CD4-positive, alpha-beta T cell treated with Interleukin-17A for 1 hour (primary cell): ENCODE data around the gene IQSEC3.
"Not testable (repeated sequence)": the region's sequence is repeated elsewhere in the genome, so short reads cannot be mapped to it uniquely, and the experiment has no call there.

Experiments used
- DNase-seq: peaks from one replicate; pipeline ENCODE4 v3.0.0-alpha.2; 2020

IQSEC3 gene

GRCh38 chr12:53735-54730 is 12.5 kb upstream of the IQSEC3 start:
- DNase-seq = no peak

GRCh38 chr12:54750-55535 is 11.6 kb upstream of the IQSEC3 start:
- no peak for DNase-seq

DNA sequence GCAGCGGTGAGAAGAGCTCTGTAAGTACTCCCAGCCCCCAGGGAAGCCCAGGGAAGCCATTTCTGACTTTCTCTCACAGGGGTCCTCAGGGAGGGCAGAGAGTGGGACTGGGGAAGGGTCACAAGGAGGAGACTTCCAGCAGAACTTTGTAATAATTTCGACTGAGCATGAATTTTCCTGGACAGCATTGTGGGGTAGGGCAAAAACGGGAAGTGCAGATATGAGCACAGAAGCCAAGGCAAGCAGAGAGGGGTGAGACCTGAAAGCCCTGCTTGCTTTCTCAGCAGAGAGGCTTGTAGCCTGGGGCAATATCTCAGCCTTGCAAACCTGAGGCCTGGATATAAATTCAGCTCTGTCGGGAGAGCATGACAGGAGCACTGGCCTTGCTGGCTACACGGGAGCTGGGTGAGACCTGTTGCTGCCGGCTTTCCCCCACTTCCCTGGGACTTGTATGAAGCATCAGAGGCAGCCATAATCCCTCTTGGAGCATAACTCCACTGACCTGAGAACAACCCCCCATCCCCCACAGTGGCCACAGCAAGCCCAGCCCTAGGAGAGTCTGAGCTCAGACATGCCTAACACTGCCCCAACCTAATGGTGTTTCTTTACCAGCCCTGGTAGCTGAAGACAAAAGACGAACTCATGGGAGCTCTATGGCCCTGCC is 9.8 kb upstream of the IQSEC3 start:
- no peak for DNase-seq

GRCh38 chr12:57539-57938 is 9.0 kb upstream of the IQSEC3 start:
- DNase-seq = no peak

GRCh38 chr12:58832-59231 is 7.7 kb upstream of the IQSEC3 start:
- no peak for DNase-seq

DNA sequence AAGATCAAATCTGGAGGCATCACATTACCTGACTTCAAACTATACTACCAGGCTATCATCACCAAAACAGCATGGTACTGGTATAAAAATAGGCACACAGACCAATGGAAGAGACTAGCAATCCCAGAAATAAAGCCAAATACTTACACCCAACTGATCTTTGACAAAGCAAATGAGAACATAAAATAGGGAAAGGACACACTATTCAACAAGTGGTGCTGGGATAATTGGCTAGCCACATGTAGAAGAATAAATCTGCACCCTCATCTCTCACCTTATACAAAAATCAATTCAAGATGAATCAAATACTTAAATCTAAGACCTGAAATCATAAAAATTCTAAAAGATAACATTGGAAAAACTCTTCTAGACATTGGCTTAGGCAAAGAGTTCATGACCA is 4.7 kb upstream of the IQSEC3 start:
- not testable (repeated sequence) for DNase-seq

- DNase-seq = not testable (repeated sequence)
Measured at GRCh38 chr12:65491-66063, 990 bp upstream of the IQSEC3 start.

GRCh38 chr12:66782-67504 is 376 bp downstream of the IQSEC3 start:
- DNase-seq = peak; percentile 6

GRCh38 chr12:69677-70076 is 3.1 kb downstream of the IQSEC3 start:
- not testable (repeated sequence) for DNase-seq

DNA sequence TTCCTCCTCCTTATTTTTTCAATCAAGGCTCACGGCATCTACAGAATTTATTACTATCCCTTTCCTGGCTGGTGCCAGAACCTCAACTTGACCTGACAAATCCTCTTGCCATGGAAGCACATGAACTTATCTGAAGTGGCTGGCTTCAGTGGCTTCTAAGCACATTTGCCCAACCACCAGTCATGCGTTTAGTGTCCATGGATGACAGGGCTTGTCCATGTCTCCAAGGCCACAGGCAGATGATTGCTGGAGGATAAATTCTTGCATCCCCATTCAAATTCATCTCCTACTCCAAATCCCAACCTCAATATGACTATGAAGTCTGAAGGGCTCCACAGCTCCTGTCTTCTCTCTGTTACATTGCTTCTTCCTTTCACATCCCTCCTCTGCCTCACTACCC is 4.0 kb downstream of the IQSEC3 start:
- DNase-seq = not testable (repeated sequence)

DNA sequence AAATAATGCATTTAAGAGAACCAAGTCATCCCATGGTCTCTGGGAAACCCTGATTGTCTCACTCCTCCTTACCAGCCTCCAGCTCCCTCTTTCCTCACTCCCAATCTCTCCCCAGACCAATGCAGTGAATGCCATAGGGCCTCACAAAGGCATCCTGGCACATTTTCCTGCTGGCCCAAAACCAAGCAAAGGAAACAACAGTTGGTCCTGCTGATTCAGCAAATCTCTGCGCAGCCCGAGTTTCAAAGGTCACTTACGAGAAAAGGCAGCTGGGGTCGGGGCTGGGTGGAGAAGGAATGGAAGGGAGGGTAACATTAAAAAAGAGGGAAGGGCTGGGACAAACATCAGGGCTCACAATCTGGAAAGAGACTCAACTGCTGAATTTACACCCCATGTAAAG is 5.5 kb downstream of the IQSEC3 start:
- DNase-seq = not testable (repeated sequence)

GRCh38 chr12:74420-75190 is 8.0 kb downstream of the IQSEC3 start:
- DNase-seq = not testable (repeated sequence)

GRCh38 chr12:75541-75940 is 9.0 kb downstream of the IQSEC3 start:
- not testable (repeated sequence) for DNase-seq

GRCh38 chr12:76102-76501 is 9.5 kb downstream of the IQSEC3 start:
- not testable (repeated sequence) for DNase-seq

- DNase-seq = not testable (repeated sequence)
Measured at GRCh38 chr12:76551-76950, 10.0 kb downstream of the IQSEC3 start.

- DNase-seq = not testable (repeated sequence)
Measured at GRCh38 chr12:77101-77719, 10.6 kb downstream of the IQSEC3 start.

- not testable (repeated sequence) for DNase-seq
Measured at GRCh38 chr12:77769-78383, 11.3 kb downstream of the IQSEC3 start.

DNA sequence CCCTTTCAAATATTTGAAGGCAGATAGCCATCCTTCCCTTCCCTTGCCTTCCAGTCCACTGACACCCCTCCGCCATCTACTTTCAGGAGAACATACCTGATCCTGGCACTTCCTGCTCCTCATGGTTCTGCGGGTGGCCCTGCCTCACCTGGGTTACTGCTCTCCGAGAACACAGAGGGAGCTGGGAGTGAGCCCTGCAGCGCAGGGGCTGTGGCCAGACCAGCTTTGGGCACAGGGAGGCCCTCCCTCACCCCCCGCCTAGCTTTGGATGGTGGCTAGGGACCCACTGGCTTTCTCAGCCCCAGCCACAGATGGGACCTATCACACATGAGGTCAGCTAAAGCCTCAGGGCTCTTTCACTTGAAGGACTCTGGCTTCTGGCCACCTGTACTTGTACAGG is 12.4 kb downstream of the IQSEC3 start:
- no peak for DNase-seq

DNA sequence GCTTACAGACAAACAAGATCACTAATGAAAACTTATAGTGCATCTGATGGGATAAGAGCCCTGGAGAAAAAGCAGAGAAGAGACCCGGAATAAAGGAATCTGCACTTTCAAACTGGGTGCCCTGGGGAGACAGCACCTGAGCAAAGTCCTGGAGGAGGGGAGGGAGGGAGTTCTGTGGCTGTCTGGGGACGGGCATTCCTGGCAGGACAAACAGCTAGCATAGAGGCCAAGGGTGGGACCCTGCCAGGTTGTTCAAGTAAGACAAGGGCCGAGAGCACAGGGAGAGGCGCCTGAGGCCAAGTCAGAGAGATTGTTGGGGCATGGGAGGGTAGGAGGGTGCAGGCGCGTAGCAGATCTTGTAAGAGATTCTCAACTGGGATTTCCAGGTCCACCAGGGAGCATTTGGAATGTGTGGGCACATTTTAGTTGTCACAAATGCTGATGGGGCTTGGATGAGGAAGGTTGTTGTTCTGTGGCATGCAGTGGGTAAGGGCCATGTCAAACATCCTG is 14.2 kb downstream of the IQSEC3 start:
- no peak for DNase-seq

DNA sequence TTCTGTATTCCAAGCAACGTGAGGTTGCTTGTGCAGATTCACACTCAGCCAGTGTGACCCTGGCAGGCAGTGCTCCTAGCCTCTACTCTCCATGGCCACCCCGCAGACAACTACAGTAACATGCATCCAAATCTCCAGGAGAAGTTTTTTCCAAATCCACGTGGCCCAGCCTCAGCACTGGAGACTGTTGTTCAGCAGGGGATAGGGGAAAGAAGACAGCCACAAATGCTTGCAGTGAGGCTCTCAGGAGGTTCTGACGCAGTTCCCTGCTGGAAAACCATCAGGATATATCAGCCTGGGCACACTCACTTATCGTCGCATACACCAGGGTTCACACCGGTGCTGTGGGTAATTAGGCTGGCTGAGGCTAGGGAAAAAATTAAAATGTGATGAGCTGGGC is 16.2 kb downstream of the IQSEC3 start:
- no peak for DNase-seq
